MM.1S (cell line): ENCODE data around the gene KRT6C.

Experiments used
- DNase-seq: peaks from one replicate; pipeline ENCODE4 v3.0.0-alpha.2; 2015
- H2AFZ ChIP-seq: fragments of 300-600 bp; sonication (generic); 2 replicates; pipeline ENCODE4 v1.6.0; 2016; ENCODE audit warnings: antibody characterized with exemption, low read length
- H3F3A ChIP-seq: fragments of 300-600 bp; sonication (generic); 2 replicates; pipeline ENCODE4 v1.6.1; 2016; ENCODE audit warnings: mild to moderate bottlenecking, antibody characterized with exemption, low read length, moderate library complexity, mixed read lengths; ENCODE audit not compliant: insufficient read depth
- H3K27ac ChIP-seq: fragments of 300-600 bp; sonication (generic); 2 replicates; pipeline ENCODE4 v1.5.1; 2016; ENCODE audit warnings: mild to moderate bottlenecking, low read length
- H3K27me3 ChIP-seq: fragments of 300-600 bp; sonication (generic); replicated peaks from 2 replicates; pipeline ENCODE4 v1.6.0; 2016; ENCODE audit warnings: low read length; ENCODE audit not compliant: insufficient read depth
- H3K36me3 ChIP-seq: fragments of 300-600 bp; sonication (generic); replicated peaks from 2 replicates; pipeline ENCODE4 v1.6.1; 2016; ENCODE audit warnings: mild to moderate bottlenecking, low read length, mixed read lengths; ENCODE audit not compliant: insufficient read depth
- H3K4me1 ChIP-seq: fragments of 300-600 bp; sonication (generic); 2 replicates; pipeline ENCODE4 v1.6.1; 2016; ENCODE audit warnings: low read length, mixed read lengths
- H3K4me2 ChIP-seq: fragments of 300-600 bp; sonication (generic); 2 replicates; pipeline ENCODE4 v1.6.0; 2016; ENCODE audit warnings: low read depth, low read length
- H3K4me3 ChIP-seq: fragments of 300-600 bp; sonication (generic); 2 replicates; pipeline ENCODE4 v1.5.1; 2016; ENCODE audit warnings: low read length, mixed read lengths
- H3K79me2 ChIP-seq: fragments of 300-600 bp; sonication (generic); 2 replicates; pipeline ENCODE4 v1.6.1; 2016; ENCODE audit warnings: mixed run types, low read length, mixed read lengths
- H3K9ac ChIP-seq: fragments of 300-600 bp; sonication (generic); 2 replicates; pipeline ENCODE4 v1.6.1; 2016; ENCODE audit warnings: low read length, mixed read lengths
- H3K9me2 ChIP-seq: fragments of 300-600 bp; sonication (generic); replicated peaks from 2 replicates; pipeline ENCODE4 v1.6.1; 2016; ENCODE audit warnings: mild to moderate bottlenecking, low read length, mixed read lengths; ENCODE audit not compliant: insufficient read depth
- H3K9me3 ChIP-seq: fragments of 300-600 bp; sonication (generic); replicated peaks from 2 replicates; pipeline ENCODE4 v1.6.1; 2016; ENCODE audit warnings: mild to moderate bottlenecking, low read length, mixed read lengths; ENCODE audit not compliant: insufficient read depth
- H4K20me1 ChIP-seq: fragments of 300-600 bp; sonication (generic); 2 replicates; pipeline ENCODE4 v1.6.1; 2016; ENCODE audit warnings: mild to moderate bottlenecking, low read length, moderate library complexity, mixed read lengths; ENCODE audit not compliant: insufficient read depth
- CTCF ChIP-seq: fragments of 300-600 bp; sonication (generic); IDR thresholded peaks from 2 replicates; pipeline ENCODE4 v1.5.1; 2016; ENCODE audit warnings: antibody characterized with exemption, low read length, mixed read lengths
- EZH2 ChIP-seq: fragments of 300-600 bp; sonication (generic); optimal IDR thresholded peaks from 2 replicates; pipeline ENCODE3; 2017; ENCODE audit warnings: low read depth, mild to moderate bottlenecking, antibody characterized with exemption, low read length, mixed read lengths
- EZH2phosphoT487 ChIP-seq: fragments of 300-600 bp; sonication (generic); IDR thresholded peaks from 2 replicates; pipeline ENCODE4 v1.6.1; 2018; ENCODE audit warnings: antibody characterized with exemption, low read length

The KRT6C gene

GRCh38 chr12:52498946-52499345, 25.3 kb upstream of the KRT6C start:
- Histone ChIP-seq H3K27ac (no peak overlapping the region), H4K20me1 (no peaks in the 10 kb centered on the region), H3K4me1 (no peaks in the 10 kb centered on the region), H2AFZ (no peak overlapping the region), H3K4me2 (no peak overlapping the region), H3K9me2 (no peaks in the 10 kb centered on the region), H3K79me2 (no peaks in the 10 kb centered on the region), H3K9ac (no peak overlapping the region), H3K9me3 (no peaks in the 10 kb centered on the region), H3K27me3 (peaks cover 6% of the 10 kb centered on the region; the same call in 1 of the 2 replicates), H3K36me3 (no peaks in the 10 kb centered on the region), H3F3A (no peaks in the 10 kb centered on the region), H3K4me3 (no peak overlapping the region)
- no peak for TF ChIP-seq EZH2phosphoT487
- no peak for TF ChIP-seq EZH2
- TF ChIP-seq CTCF = no peak
- no peak for DNase-seq

- Histone ChIP-seq H3K4me2 (no peak overlapping the region), H3F3A (no peaks in the 10 kb centered on the region), H3K27me3 (peaks cover 16% of the 10 kb centered on the region; the same call in 1 of the 2 replicates), H3K9me3 (no peaks in the 10 kb centered on the region), H2AFZ (no peak overlapping the region), H3K79me2 (no peaks in the 10 kb centered on the region), H3K9me2 (no peaks in the 10 kb centered on the region), H3K4me3 (no peak overlapping the region), H4K20me1 (no peaks in the 10 kb centered on the region), H3K4me1 (no peaks in the 10 kb centered on the region), H3K36me3 (no peaks in the 10 kb centered on the region), H3K27ac (no peak overlapping the region), H3K9ac (no peak overlapping the region)
- TF ChIP-seq EZH2phosphoT487 (no peak), EZH2 (no peak), CTCF (no peak)
- no peak for DNase-seq
Observed at GRCh38 chr12:52497975-52498374, 24.4 kb upstream of the KRT6C start.

- no peaks in the 10 kb centered on the region for H3K36me3 ChIP-seq
- no peaks in the 10 kb centered on the region for H3K9me2 ChIP-seq
- no peak for TF ChIP-seq EZH2
- no peak for TF ChIP-seq EZH2phosphoT487
- no peak for TF ChIP-seq CTCF
- no peak overlapping the region for H3K9ac ChIP-seq
- H2AFZ ChIP-seq = no peak overlapping the region
- no peaks in the 10 kb centered on the region for H3K4me1 ChIP-seq
- H3K79me2 ChIP-seq = no peaks in the 10 kb centered on the region
- H3K4me2 ChIP-seq = no peak overlapping the region
- H4K20me1 ChIP-seq = no peaks in the 10 kb centered on the region
- no peak overlapping the region for H3K4me3 ChIP-seq
- DNase-seq = no peak
- H3K27ac ChIP-seq = no peak overlapping the region
- peaks cover 23% of the 10 kb centered on the region for H3K27me3 ChIP-seq
- H3F3A ChIP-seq = no peaks in the 10 kb centered on the region
- no peaks in the 10 kb centered on the region for H3K9me3 ChIP-seq
Observed at GRCh38 chr12:52496590-52497071, 23.0 kb upstream of the KRT6C start.
